ENCODE data around the gene NYNRIN. TPM values are rescaled to one million over a fixed set of nuclear protein-coding genes. Genes with fewer than 3 reads are reported as not detected.

NYNRIN gene
- 20.4 and 42.7 TPM in 2 replicates for total RNA-seq

GRCh38 chr14:24398653-24399446, at the start of gene NYNRIN:
Gene NYNRIN, plus strand, starts transcription at chr14:24399003. Its CDS starts 244 bp downstream, at chr14:24399247.

GRCh38 chr14:24367514-24368211, 31.1 kb upstream of the NYNRIN start, which contains the start of gene NFATC4:
Gene NFATC4, plus strand, starts transcription at chr14:24368184. Its CDS starts 157 bp downstream, at chr14:24368341.

GRCh38 chr14:24429395-24430142, 30.8 kb downstream of the NYNRIN start, which contains the start of the genes CBLN3 and KHNYN:
Gene CBLN3, minus strand, starts transcription at chr14:24429668. Its CDS starts 614 bp downstream, at chr14:24429054.
Gene KHNYN, plus strand, starts transcription at chr14:24429954. Its CDS starts 777 bp downstream, at chr14:24430731.

GRCh38 chr14:24442240-24443052, 43.6 kb downstream of the NYNRIN start, which contains the start of gene SDR39U1:
Gene SDR39U1, minus strand, starts transcription at chr14:24442776. Its CDS starts 7 bp downstream, at chr14:24442769.

Other genes with a start within 250 kb of the NYNRIN start
- gene IRF9, start 237.7 kb upstream of the NYNRIN start, total RNA-seq = 87.8 and 104 TPM in 2 replicates
- gene REC8, start 226.9 kb upstream of the NYNRIN start, total RNA-seq = 1.8 and 2.3 TPM in 2 replicates
- 39.4 and 47.6 TPM in 2 replicates for gene IPO4, start 210.2 kb upstream of the NYNRIN start, total RNA-seq
- gene TM9SF1, start 203.6 kb upstream of the NYNRIN start, total RNA-seq = 87.0 and 90.6 TPM in 2 replicates
- not detected in 2 replicates for gene TSSK4, start 193.3 kb upstream of the NYNRIN start, total RNA-seq
- gene CHMP4A, start 185.5 kb upstream of the NYNRIN start, total RNA-seq = 27.6 and 44.5 TPM in 2 replicates
- 11.1 and 25.5 TPM in 2 replicates for gene MDP1, start 182.9 kb upstream of the NYNRIN start, total RNA-seq
- gene NEDD8, start 166.6 kb upstream of the NYNRIN start, total RNA-seq = 143 and 203 TPM in 2 replicates
- gene GMPR2, start 166.1 kb upstream of the NYNRIN start, total RNA-seq = 94.2 and 119 TPM in 2 replicates
- gene TINF2, start 156.4 kb upstream of the NYNRIN start, total RNA-seq = 68.9 and 83.2 TPM in 2 replicates
- 0.83 and 1.5 TPM in 2 replicates for gene TGM1, start 135.8 kb upstream of the NYNRIN start, total RNA-seq
- gene RABGGTA, start 127.4 kb upstream of the NYNRIN start, total RNA-seq = 23.3 and 31.6 TPM in 2 replicates
- gene DHRS1, start 99.2 kb upstream of the NYNRIN start, total RNA-seq = 19.8 and 22.1 TPM in 2 replicates
- 19.3 and 25.1 TPM in 2 replicates for gene NOP9, start 99.2 kb upstream of the NYNRIN start, total RNA-seq
- 1.5 and 2.6 TPM in 2 replicates for gene CIDEB, start 91.0 kb upstream of the NYNRIN start, total RNA-seq
- 3.8 and 4.6 TPM in 2 replicates for gene LTB4R2, start 88.9 kb upstream of the NYNRIN start, total RNA-seq
- gene LTB4R, start 87.5 kb upstream of the NYNRIN start, total RNA-seq = 0.87 and 4.1 TPM in 2 replicates
- gene ADCY4, start 63.9 kb upstream of the NYNRIN start, total RNA-seq = 9.6 and 11.7 TPM in 2 replicates
- 2.9 and 6.8 TPM in 2 replicates for gene RIPK3, start 59.0 kb upstream of the NYNRIN start, total RNA-seq
- 108 and 149 TPM in 2 replicates for gene NFATC4, start 30.8 kb upstream of the NYNRIN start, total RNA-seq
- gene CBLN3, start 30.7 kb downstream of the NYNRIN start, total RNA-seq = 4.1 and 11.4 TPM in 2 replicates
- 55.3 and 67.8 TPM in 2 replicates for gene KHNYN, start 31.0 kb downstream of the NYNRIN start, total RNA-seq
- 12.4 and 16.4 TPM in 2 replicates for gene SDR39U1, start 43.8 kb downstream of the NYNRIN start, total RNA-seq
- not detected in 2 replicates for gene CMA1, start 109.3 kb downstream of the NYNRIN start, total RNA-seq
- not detected in 2 replicates for gene CTSG, start 177.2 kb downstream of the NYNRIN start, total RNA-seq
- gene GZMH, start 210.7 kb downstream of the NYNRIN start, total RNA-seq = not detected in 2 replicates
- not detected in 2 replicates for gene GZMB, start 235.2 kb downstream of the NYNRIN start, total RNA-seq